ENCODE results near the gene ACACA.

DNA sequence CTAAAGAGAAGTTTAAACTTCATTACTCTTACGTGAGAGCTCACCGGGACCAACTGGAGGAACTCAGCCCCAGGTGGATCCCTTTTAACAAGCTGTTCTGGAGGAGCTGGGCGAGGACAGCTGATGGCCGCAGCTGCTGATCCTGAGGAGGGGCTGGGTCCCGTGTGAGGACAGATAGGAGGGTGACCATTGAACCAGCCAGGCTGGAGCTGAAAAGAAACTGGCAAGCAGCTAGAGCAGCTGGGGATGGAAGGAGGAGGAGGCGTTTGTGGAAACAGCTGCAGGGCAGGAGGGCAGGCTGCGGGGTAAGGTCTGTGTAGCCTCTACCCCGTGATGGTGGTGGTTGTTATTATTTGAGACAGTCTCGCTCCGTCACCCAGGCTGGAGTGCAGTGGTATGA is 338.4 kb downstream of the ACACA start:
- TF ChIP-seq, protein P1, sequence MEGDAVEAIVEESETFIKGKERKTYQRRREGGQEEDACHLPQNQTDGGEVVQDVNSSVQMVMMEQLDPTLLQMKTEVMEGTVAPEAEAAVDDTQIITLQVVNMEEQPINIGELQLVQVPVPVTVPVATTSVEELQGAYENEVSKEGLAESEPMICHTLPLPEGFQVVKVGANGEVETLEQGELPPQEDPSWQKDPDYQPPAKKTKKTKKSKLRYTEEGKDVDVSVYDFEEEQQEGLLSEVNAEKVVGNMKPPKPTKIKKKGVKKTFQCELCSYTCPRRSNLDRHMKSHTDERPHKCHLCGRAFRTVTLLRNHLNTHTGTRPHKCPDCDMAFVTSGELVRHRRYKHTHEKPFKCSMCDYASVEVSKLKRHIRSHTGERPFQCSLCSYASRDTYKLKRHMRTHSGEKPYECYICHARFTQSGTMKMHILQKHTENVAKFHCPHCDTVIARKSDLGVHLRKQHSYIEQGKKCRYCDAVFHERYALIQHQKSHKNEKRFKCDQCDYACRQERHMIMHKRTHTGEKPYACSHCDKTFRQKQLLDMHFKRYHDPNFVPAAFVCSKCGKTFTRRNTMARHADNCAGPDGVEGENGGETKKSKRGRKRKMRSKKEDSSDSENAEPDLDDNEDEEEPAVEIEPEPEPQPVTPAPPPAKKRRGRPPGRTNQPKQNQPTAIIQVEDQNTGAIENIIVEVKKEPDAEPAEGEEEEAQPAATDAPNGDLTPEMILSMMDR (conservative IDR thresholded peaks at IDR 0.05 in 1 of 2, IDR thresholded peaks at IDR 0.05 in 1 of 2; ENCODE audit: low read depth in 1 of 2, low read length in 2 of 2), result no peak
- TF ChIP-seq EZH2 (IDR thresholded peaks at IDR 0.05; ENCODE audit: low read length, missing control alignments), result no peak

Data from fibroblast of lung (primary cell).